ENCODE results near the gene KLHL36.
A peak's percentile ranks its signal among the peaks of the same experiment; 100 is the strongest.
"Not testable (repeated sequence)": the region's sequence is repeated elsewhere in the genome, so short reads cannot be mapped to it uniquely, and the experiment has no call there.

Gene KLHL36

DNA sequence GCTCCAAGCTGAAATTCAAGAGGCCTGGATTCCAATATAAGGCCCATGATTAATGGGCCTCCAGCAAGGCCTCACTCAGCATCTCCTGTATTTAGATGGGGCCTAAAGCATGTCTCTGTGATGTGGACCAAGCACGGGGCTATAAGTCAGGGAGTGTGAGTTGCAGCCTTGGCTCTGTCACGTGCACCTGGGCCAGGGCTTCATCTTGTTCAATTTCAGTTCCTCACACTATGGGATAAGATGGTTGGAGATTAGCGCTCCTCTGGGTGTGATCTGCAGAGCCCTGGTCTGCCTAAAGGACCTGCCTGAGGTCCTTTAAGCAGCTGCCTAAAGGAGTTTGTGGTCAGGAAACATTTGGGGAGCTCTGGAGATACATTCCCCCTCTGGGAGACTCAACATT is 25.2 kb downstream of the KLHL36 start:
- DNase-seq: no peak

DNA sequence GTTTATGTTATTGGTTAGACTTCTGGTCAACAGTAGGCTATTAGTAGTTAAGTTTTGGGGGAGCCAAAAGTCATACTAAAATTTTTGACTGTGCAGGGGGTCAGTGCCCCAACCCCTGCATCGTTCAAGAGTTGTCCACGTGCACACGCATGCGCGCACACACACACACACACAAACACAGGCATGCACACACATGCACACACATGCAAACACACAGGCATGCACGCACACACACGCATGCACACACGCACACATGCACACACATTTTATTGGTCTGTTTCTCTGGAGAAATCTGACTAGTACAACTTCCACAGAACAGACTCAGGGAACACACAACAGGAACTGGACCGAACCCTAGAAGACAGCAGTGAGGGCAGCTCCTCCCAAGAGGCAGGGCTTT is 27.1 kb downstream of the KLHL36 start:
- no peak for DNase-seq

DNA sequence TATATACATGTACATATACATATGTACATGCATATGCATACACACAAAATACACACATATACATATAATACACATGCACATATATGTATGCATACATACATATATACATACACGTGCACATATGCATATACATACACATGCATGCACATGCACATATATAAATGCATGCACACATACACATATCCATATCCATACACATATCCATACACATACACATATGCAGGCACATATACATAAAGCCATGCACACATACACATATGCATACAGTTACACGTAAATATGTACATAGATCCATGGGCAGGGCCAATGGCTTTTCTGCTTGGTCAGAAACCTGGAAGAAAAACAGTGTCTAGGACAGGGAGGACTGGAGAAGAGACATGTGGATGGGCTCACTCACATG is 27.6 kb downstream of the KLHL36 start:
- DNase-seq: no peak

DNA sequence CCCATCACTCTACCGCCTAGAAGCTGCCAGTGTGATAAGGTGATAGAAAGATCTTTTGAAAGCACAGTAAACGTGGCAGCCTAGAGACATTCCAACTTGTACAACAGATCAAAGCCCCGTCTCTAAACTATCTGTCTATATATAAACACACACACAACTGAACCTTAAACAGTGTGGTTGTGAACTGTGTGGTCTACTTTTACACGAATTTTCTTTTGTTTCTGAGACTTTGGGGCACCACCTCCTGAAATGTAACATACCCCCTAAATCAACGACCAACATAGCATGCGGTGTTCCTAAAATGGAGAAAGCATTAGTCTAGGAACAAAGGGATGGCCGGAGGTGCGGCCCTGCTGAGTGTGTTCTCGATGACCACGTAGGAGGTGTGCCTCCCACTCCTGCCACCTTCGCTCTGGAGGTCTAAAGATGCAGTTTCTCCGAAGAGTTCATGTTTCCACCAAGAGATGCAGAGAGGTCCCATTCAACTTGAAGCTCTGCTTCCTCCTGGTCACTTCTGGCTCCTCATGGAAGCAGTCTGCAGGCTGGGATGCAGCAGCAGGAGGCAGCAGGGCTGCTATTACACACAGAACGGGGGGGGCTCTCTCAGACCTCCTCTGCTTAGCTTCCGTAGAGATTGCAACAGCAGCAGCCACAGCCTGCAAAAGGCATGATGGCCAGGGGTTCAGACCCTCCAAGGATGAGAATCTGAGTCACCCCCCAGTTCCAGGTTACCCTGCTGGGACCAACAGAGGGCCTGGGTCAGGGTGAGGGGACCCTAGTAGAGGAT is 28.9 kb downstream of the KLHL36 start:
- DNase-seq: no peak

DNA sequence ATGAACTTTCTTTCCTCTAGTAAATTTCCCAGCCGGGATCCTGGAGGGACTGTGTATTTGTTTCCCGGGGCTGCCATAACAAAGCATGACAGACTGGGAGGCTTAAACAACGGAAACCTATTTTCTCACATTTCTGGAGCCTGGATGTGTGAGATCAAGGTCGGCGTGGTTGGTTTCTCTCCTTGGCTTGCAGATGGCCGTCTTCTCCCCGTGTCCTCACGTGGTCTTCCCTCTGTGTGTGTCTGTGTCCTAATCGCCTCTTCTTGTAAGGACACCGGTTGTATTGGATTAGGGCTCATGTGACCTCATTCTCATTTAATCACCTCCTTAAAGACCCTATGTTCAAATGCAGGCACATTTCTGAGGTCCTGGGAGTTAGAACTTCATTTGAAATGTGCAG is 29.5 kb downstream of the KLHL36 start:
- no peak for DNase-seq

DNA sequence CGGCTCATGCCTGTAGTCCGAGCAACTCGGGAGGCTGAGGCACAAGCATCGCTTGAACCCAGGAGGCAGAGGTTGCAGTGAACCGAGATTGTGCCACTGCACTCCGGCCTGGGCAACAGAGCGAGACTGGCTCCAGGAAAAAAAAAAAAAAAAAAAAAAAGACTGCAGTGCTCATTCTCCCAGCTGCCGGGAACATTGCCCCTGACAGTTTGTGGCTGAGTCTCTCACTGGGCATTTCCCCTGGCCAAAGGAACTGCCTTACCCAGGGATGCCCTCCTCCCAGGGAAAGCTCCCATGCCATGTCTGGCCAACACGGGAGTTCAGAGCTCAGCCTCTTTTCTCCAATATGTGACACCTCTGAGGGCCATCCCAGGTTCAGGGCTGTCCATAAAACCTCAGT is 30.2 kb downstream of the KLHL36 start:
- no peak for DNase-seq

DNA sequence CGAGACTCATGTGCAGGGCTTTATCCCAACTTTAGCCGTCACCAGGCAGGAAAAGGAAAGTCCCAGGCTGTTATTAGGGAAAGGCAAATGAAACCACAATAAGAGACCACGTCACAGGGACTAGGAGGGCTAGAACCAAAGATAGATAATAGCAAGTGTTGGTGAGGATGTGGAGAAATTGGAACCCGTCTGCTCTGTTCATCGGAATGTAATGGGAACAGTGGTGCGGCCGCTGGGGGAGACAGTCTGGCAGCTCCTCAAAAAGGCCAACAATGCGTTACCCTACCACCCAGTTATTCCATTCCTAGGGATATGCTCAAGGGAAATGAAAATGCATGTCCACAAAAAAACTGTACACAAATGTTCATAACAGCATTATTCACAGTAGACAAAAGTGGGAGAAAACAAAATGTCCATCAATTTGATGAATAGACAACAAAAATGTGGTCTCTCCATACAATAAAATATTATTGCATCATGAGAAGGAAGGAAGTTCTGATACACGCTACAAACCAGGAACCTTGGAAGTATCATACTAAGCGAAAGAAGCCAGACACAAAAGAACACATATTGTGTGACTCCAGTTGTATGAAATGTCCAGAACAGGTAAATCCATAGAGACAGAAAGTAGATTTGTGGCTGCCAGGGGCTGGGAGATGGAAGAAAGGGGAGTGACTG is 32.0 kb downstream of the KLHL36 start:
- no peak for DNase-seq

DNA sequence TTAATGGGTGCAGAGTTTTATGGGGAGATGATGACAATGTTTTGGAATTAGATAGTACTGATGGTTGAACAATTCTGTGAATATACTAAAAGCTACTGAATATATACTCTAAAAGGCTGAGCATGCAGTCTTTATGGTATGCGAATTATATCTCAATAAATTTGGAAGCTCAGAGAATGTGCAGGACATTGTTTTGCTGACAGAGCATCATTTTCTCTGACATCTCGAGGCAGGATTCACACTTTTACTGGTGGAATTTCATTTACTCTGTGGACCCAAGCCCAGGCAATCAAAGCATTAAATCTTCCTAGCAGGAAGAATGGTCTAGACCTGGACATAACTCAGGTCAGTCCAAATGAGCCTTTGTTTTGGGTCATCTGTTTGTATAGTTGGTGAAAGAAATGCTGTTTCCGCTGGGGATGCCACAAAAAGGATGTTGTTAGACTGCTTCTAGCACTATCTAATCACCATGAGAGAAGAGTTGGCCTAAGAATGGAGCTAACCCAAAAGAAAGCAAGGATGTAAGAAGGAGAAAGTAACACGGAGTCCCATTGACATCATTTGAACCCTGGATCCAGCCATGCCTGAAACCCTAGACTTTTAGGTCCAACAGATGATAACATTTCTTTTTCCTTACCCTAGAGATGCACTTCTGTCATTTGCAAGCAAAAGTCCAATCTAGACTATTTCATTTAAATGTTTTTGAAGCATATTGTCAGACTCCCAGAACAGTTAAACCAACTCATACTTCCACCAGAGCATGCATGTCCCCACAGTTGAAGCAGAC is 32.7 kb downstream of the KLHL36 start:
- no peak for DNase-seq

DNA sequence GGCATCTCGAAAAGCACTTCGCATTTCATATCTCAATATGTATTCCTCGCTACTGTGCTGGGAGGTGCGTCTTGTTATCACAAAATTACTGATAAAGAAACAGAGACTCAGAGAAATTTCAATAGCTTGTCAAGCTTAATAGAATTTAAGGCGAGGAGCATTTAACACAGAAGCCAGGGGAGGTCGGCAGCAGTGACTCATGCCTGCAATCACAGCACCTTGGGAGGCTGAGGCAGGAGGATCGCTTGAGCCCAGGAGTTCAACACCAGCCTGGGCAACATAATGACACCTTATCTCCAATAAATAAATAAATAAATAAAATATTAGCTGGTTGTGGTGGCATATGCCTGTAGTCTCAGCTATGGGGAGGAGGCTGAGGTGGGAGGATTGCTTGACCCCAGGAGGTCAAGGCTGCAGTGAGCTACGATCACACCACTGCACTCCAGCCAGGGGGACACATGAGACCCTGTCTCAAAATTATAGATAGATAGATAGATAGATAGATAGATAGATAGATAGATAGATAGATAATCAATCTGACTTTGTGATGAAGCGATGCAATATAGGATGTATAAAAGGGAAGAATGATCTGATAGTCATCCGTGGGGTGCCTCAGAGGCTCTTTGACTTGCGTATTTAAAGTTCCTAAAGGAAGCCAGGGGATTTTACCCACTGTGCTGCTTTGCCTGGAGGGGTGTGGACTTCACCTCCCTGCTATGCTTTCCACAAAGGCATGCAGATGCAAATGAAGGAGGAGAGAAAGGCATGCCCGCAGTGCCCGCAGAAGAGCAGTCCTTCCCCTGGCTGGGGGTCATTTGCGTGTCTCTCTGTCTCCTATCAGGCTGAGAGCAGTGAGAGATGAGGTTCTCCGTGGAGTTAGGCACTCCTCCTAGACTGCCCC is 35.6 kb downstream of the KLHL36 start:
- no peak for DNase-seq

DNA sequence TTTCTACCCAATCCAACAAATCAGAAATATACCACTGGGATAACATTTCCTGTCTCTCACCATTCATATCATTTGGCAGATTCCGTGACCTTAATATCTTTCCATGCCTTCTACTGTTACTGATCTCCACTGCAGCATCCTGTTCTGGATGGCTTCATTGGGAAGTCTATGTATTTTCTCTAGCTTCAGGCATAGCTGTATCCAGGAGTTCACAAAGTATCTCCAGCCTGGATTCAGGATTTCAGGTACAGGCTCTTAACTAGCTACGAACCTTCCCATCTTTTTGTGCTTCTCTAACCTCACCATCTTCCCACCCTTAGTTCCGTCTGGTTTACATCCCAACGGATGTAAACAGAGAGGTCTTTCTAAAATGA is 36.3 kb downstream of the KLHL36 start:
- DNase-seq: no peak

DNA sequence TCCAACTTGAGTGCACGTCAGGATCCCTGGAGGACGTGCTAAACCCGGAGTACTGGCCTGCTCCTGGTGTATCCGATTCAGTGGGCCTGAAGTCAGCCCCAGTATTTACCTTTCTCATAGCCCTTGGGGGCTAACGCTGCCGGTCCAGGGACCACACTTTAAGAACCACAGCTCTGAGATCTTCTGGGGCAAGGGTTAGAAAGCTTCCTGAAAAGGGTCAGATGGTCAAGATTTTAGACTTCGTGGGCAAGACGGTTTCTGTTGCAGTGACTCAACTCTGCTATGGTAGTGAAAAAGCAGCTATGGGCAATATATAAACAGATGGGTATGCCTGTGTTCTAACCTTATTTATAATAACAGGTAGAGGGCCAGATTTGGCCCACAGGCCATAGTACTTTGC is 36.9 kb downstream of the KLHL36 start:
- DNase-seq: no peak

DNA sequence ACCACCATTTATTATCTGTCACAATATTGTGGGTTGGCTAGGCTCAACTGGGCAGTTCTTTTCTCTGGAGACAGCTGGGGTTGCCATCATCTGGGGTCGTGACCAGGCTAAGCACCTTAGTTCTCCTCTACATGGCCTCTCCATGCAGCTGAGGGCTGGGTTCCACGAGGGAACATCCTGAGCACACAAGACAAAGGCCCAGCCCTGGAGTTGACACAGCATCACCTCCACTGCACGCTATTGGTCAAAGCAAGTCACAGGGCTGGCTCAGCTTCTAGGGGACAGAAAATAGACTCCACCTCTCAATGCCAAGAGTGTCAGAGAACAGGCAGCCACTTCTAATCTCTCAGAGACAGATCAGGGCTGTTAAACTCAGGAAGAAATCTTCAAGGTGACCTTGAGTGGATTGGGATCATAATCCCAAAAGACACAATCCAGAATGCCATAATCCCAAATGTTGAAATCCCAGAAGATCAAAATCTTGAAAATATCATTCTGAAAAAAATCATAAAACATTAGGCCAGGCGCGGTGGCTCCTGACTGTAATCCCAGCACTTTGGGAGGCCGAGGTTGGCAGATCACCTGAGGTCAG is 38.5 kb downstream of the KLHL36 start:
- DNase-seq: no peak

DNA sequence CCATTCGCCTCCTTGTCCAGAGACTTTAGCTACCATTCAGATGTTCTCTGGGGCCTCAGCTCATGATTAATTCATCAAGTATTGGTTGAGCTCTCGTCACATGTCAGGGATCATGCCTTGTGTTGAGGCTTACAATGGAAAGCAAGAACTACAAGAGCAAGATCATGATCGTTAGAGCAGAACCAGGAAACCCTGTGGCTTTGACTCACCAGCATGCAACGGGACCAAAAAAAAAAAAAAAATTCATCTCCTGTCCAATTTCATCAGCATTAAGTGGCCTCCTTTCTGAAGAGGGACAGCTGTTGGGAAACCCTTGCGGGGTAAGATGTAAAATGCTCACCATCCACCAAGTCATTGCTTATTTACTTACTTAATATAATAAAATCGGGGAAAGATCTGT is 39.4 kb downstream of the KLHL36 start:
- DNase-seq: peak; percentile 93

DNA sequence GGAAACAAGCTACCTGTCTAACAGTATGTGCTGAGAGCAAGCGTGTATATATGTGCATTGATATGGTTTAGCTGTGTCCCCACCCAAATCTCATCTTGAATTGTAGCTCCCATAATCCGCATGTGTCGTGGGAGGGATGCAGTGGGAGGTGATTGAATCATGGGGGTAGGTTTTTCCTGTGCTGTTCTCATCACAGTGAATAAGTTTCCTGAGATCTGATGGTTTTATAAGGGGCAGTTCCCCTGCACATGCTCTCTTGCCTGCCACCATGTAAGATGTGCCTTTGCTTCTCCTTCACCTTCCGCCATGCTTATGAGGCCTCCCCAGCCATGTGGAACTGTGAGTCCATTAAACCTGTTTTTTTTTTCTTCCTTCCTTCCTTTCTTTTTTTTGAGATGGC is 39.9 kb downstream of the KLHL36 start:
- not testable (repeated sequence) for DNase-seq

DNA sequence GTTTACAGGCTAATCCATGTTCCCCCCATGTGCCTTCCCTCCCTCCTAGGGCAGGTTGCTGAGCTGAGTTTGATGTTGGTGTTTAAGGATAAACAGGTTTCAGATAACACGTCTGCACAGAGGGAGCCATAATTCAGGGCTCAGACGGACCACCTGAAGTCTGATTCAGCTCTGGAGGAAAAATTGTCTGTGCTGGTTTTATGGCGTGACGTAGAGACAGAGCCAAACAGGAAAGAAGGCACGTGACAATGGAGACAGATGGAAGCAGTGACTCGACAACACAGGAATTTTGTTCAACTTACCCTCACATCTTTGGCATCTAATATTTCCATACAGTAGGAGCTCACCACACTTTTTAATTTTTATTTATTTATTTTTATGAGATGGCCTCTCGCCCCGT is 40.8 kb downstream of the KLHL36 start:
- DNase-seq: peak; percentile 96

DNA sequence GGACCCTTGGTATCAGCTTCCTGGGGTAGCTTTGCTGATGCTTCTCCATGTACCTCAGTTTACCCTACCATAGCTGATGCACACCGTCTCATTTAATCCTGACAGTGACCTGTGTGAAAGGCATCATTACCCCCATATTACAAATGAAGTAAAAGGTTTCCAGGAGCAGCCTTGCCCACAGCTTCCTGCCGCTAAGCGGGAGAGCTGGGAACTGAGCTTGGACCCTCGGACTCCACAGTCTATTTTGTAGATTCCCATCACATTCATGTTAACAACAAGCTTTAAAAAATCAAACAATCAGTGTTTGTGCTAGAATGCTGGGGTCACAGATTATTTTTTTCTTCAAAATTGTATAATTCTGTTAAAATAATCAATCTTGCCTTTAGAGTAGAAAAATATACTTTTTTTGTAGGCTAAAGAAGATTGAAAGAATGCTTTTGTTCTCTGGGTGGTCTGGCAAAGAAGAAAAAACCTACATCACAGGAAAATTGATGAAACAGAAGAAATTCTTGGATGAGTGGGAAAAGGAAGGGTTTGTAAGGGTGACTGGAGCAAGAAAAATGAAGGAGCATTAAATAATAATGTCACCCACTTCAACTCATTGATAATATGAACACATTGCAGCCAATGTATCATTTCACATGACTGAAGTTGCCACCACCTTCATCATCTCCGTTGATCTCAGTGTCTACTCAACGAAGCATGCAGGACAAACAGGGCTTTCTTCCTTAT is 41.9 kb downstream of the KLHL36 start:
- peak; percentile 49 for DNase-seq

DNA sequence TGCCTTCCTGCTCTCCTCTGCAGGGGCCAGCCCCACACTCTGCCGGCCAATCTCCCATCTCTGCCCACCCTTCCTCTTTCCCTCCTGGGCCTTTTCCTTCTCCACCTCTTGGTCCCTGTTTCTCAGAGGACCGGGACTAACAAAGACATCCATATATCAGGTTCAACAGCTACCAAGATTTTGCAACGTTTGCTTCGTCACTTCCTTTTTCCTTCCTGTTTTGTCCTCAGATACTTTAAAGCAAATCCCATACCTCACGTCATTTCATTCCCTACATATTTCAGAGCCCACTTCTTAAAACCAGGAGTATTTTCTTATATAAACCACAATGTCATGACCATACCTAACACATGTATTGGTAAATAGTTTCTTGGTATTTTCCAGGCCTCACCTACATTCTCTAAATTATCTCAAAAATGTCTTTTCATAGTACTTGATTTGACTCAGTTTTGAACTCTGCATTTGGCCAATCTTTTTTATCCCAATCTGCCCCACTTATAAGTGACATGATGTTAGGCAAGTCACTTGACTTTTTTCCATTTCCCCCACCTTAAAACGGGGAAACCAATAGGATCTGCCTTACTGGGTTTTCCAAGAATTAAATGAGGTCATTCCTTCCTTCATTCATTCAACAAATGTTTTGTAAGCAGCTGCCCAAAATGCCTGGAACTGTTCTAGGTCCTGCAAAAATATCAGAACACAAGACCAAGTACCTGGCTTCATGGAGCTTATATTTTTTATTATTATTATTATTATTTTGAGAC is 44.3 kb downstream of the KLHL36 start:
- DNase-seq: peak; percentile 35

DNA sequence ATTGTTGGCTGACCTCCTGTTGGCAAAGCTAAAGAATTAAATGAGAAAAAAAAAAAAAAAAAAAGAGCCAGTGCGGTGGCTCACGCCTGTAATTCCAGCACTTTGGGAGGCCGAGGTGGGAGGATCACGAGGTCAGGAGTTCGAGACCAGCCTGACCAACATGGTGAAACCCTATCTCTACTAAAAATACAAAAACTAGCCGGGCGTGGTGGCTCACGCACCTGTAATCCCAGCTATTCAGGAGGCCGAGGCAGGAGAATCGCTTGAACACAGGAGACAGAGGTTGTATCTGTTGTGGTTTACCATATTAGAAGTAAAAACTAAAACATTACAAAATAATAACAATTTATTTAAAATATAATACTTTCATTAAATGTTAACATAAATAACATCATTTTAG is 45.6 kb downstream of the KLHL36 start:
- DNase-seq: not testable (repeated sequence)

DNA sequence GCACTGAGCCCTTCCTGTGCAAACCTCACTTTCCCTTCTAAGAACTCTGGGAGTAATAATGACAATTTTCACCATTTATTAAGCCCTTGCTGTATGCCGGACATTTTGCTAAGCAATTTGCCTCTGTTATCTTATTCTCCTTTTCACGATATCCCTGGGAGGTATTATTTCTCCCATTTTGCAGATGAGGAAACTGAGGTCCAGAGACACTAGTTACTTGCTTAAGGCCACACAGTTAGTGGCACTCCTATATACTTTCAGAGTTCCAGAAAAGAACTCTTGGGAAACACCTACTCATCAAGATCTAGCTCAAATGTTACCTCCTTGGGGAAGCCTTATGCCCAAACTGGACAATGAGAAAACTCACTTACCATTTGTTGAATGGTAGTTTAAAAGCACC is 46.7 kb downstream of the KLHL36 start:
- DNase-seq: no peak

DNA sequence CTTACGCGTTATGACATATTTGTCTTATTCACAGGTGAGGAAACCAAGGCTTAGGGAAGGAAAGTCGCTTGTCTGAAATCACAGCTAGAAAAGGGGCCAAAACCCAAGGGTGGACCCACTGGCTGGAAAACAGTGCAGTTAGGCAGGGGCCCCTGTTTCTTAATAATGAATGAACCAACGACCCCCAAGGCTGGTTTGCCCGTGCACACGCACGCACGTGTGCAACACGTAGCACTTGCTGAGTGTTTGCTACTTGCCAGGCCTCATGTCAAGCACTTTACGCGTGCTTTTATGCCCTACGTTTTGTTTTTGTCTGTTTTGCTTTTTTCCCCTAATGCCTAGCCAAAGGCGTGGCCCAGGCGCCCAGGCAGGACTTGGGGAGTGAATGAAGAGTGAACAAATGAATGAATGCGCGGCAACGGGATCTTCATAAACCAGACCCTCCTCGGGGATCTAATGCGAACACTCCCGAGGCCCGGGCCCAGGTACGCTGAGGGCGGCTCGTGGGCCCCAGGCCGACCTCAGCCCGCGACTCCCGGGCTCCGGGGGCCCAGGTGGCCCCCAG is 50.9 kb downstream of the KLHL36 start:
- DNase-seq: no peak

Data from fibroblast of upper back skin (primary cell).